HG02885 (cell line): Measurements from ENCODE around the gene THOC6.
A peak's percentile ranks its signal among the peaks of the same experiment; 100 is the strongest.
"Not testable (repeated sequence)": the region's sequence is repeated elsewhere in the genome, so short reads cannot be mapped to it uniquely, and the experiment has no call there.

Experiments used
- ATAC-seq: cut with Tn5 transposase; IDR thresholded peaks from one replicate; pipeline ENCODE4 v1.9.1; 2021; ENCODE audit warnings: mild to moderate bottlenecking; ENCODE audit not compliant: unreplicated experiment, poor library complexity

THOC6 gene

GRCh38 chr16:3051009-3051408 is 27.2 kb downstream of the THOC6 start:
- ATAC-seq = no peak

GRCh38 chr16:3051494-3051893 is 27.7 kb downstream of the THOC6 start:
- no peak for ATAC-seq

GRCh38 chr16:3052571-3053329 is 28.9 kb downstream of the THOC6 start:
- not testable (repeated sequence) for ATAC-seq

GRCh38 chr16:3053330-3053710 is 29.5 kb downstream of the THOC6 start:
- not testable (repeated sequence) for ATAC-seq

- ATAC-seq = no peak
These were observed 31.3 kb downstream of the THOC6 start for GRCh38 chr16:3054965-3055733.

- not testable (repeated sequence) for ATAC-seq
These were observed 31.9 kb downstream of the THOC6 start for GRCh38 chr16:3055734-3056115.

- no peak for ATAC-seq
These were observed 32.7 kb downstream of the THOC6 start for GRCh38 chr16:3056336-3057180.

GRCh38 chr16:3057181-3058138 is 33.6 kb downstream of the THOC6 start:
- no peak for ATAC-seq

GRCh38 chr16:3058139-3059030 is 34.5 kb downstream of the THOC6 start:
- peak; percentile 26 for ATAC-seq

- ATAC-seq = peak; percentile 88
These were observed 35.3 kb downstream of the THOC6 start for GRCh38 chr16:3059041-3059722.

- no peak for ATAC-seq
These were observed 35.9 kb downstream of the THOC6 start for GRCh38 chr16:3059723-3060242.

GRCh38 chr16:3060339-3061127 is 36.7 kb downstream of the THOC6 start:
- ATAC-seq = no peak

- ATAC-seq = no peak
These were observed 38.7 kb downstream of the THOC6 start for GRCh38 chr16:3062553-3062952.

GRCh38 chr16:3063625-3064386 is 40.0 kb downstream of the THOC6 start:
- no peak for ATAC-seq

- ATAC-seq = no peak
These were observed 41.4 kb downstream of the THOC6 start, which contains the start of gene IL32 for GRCh38 chr16:3065069-3065741. Gene IL32, plus strand, starts transcription at chr16:3065640. Its CDS starts 172 bp downstream, at chr16:3065812.
